Measurements from ENCODE around the gene DCAKD.
"Not testable (repeated sequence)": the region's sequence is repeated elsewhere in the genome, so short reads cannot be mapped to it uniquely, and the experiment has no call there.

Gene DCAKD

DNA sequence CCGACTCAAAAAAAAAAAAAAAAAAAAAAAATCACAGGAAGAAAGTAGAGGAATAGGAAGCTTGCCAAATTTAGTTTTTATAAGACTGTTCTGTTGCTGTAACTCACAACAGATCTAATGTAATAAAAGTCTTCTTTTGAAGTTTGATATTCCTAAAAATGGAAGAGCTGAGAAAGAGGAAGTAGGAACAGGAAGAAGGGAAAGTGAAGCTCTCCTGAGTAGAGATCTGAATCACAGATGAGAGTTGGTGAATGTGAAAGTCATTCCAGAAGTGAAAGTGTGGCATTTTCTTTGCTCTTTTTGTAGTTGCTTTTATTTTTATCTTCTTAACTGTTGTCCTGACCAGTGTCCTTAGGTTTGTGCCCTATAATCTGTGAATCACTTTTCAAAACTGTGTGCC lies 11.8 kb upstream of the DCAKD start:
- peaks cover 39% of the 10 kb centered on the region for H3K36me3 ChIP-seq (ENCODE audit: insufficient read depth, insufficient read length, low read length)
- no peak overlapping the region for H3K9ac ChIP-seq (ENCODE audit: insufficient read length, low read depth)
- H3K4me3 ChIP-seq (ENCODE audit: insufficient read length, low read depth) = no peak overlapping the region
- H3K9me3 ChIP-seq (ENCODE audit: insufficient read depth, low read length) = no peaks in the 10 kb centered on the region
- TF ChIP-seq YY1 (IDR thresholded peaks at IDR 0.05; ENCODE audit: insufficient read depth, insufficient read length) (no peak), SUZ12 (IDR thresholded peaks at IDR 0.05; ENCODE audit: extremely low read depth, insufficient read depth, insufficient read length) (no peak), ZNF274 (IDR thresholded peaks at IDR 0.05; ENCODE audit: low read depth, low read length) (no peak)
- no peaks in the 10 kb centered on the region for H3K27me3 ChIP-seq (ENCODE audit: insufficient read depth, insufficient read length)
- peaks cover 3% of the 10 kb centered on the region for H3K4me1 ChIP-seq (ENCODE audit: insufficient read depth, insufficient read length)
- DNase-seq (ENCODE audit: low read depth, low spot score) = no peak

DNA sequence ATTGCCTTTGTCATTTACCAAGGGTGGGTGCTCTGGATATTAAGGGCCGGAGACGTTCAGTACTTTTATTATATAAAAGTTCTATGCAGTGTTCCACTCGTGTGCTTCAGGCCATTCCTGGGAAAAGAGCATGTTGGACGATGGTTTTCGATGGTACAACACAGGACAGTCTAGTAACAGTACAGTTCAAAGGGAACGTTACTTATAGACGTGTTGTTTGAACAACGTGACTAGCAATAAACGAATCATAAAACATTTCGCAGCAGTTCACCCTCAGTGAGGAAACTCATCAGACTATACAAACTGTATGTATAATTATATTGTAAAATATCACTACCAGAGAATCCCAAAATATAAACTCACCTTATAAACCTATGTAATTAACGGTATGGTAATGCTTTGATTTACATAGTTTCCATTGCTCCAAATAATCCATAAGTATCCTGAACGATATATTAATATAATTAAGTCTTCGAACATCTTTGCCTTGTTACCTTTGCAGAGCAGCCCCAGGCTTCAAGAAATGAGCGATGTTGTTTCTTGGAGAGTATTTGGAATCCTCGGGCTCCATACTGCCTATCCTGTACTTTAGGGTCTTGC lies 10.3 kb upstream of the DCAKD start:
- DNase-seq (ENCODE audit: low read depth, low spot score) = no peak

DNA sequence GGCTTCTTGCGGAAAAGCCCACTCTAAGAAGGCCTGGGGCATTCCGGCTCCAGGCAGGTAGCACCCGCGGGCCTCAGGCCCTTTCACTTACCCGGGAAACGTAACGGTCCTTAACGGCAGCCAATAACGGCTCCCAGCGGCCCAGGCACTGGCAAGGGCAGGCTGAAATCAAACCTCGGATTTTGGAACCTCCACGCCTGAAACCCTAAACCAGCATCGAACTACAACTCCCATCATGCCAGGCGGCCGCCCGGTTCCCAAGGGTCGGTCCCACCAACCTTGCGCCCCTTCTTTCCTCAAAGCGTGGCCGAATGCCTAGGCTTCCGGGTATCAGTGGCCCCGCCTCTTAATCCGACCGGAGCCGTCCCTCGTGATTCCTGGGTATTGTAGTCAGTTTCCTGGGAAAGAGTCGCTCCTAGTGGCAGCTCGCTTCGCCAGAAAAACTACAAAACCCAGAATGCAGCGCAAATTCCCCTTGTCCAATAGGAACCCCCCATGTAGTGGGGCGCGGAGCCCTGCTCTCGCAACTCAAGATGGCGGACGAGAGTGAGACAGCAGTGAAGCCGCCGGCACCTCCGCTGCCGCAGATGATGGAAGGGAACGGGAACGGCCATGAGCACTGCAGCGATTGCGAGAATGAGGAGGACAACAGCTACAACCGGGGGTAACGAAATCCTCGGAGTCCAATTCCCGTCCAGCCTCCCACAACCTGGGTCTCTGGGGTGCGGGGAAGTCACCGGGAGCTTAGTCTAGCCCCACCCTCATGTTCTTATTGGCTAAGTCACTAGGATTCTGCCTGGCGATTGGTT lies 9.6 kb upstream of the DCAKD start, which contains the start of gene NMT1:
Gene NMT1, plus strand, starts transcription at position 521 of the 809 bp plus-strand sequence. Its CDS starts 13 bp downstream, at position 534.
- H3K4me1 ChIP-seq (ENCODE audit: insufficient read depth, insufficient read length) = peaks cover 3% of the 10 kb centered on the region
- peak; percentile 93 for TF ChIP-seq YY1 (IDR thresholded peaks at IDR 0.05; ENCODE audit: insufficient read depth, insufficient read length)
- TF ChIP-seq ZNF274 (IDR thresholded peaks at IDR 0.05; ENCODE audit: low read depth, low read length) = no peak
- H3K9ac ChIP-seq (ENCODE audit: insufficient read length, low read depth) = peak within 1 kb of the TSS; percentile 98
- peak within 1 kb of the TSS; percentile 95 for H3K4me3 ChIP-seq (ENCODE audit: insufficient read length, low read depth)
- H3K27me3 ChIP-seq (ENCODE audit: insufficient read depth, insufficient read length) = no peaks in the 10 kb centered on the region
- H3K36me3 ChIP-seq (ENCODE audit: insufficient read depth, insufficient read length, low read length) = peaks cover 24% of the 10 kb centered on the region
- peak; percentile 97 for DNase-seq (ENCODE audit: low read depth, low spot score)
- no peaks in the 10 kb centered on the region for H3K9me3 ChIP-seq (ENCODE audit: insufficient read depth, low read length)

More for the DNA sequence above, 10.3 kb upstream of the DCAKD start:
- Histone ChIP-seq H3K9ac (ENCODE audit: insufficient read length, low read depth) (peak overlapping the region; percentile 98), H3K27me3 (ENCODE audit: insufficient read depth, insufficient read length) (no peaks in the 10 kb centered on the region), H3K9me3 (ENCODE audit: insufficient read depth, low read length) (no peaks in the 10 kb centered on the region), H3K4me3 (ENCODE audit: insufficient read length, low read depth) (peak overlapping the region; percentile 95), H3K36me3 (ENCODE audit: insufficient read depth, insufficient read length, low read length) (peaks cover 24% of the 10 kb centered on the region), H3K4me1 (ENCODE audit: insufficient read depth, insufficient read length) (peaks cover 3% of the 10 kb centered on the region)
- no peak for TF ChIP-seq SUZ12 (IDR thresholded peaks at IDR 0.05; ENCODE audit: extremely low read depth, insufficient read depth, insufficient read length)
- no peak for TF ChIP-seq YY1 (IDR thresholded peaks at IDR 0.05; ENCODE audit: insufficient read depth, insufficient read length)
- no peak for TF ChIP-seq ZNF274 (IDR thresholded peaks at IDR 0.05; ENCODE audit: low read depth, low read length)

DNA sequence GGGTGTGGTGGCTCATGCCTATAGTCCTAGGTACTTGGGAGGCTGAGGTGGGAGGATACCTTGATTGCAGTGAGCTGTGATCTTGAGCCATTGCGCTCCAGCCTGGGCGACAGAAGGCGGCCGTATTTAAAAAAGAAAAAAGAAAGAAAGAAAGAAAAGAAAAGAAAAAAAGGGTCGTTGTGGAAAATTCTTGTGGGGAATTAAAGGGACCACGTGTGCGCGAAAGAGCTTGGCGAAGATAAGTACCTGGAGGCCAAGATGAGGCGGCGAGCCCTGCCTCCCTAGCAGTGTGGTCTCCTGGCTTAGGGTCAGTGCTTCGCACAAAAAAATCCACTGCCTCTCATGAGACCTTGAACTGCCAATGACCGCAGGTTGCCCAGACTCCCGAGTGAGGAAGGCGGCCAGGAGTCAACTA lies 9.0 kb upstream of the DCAKD start:
- H3K9me3 ChIP-seq (ENCODE audit: insufficient read depth, low read length) = no peaks in the 10 kb centered on the region

DNA sequence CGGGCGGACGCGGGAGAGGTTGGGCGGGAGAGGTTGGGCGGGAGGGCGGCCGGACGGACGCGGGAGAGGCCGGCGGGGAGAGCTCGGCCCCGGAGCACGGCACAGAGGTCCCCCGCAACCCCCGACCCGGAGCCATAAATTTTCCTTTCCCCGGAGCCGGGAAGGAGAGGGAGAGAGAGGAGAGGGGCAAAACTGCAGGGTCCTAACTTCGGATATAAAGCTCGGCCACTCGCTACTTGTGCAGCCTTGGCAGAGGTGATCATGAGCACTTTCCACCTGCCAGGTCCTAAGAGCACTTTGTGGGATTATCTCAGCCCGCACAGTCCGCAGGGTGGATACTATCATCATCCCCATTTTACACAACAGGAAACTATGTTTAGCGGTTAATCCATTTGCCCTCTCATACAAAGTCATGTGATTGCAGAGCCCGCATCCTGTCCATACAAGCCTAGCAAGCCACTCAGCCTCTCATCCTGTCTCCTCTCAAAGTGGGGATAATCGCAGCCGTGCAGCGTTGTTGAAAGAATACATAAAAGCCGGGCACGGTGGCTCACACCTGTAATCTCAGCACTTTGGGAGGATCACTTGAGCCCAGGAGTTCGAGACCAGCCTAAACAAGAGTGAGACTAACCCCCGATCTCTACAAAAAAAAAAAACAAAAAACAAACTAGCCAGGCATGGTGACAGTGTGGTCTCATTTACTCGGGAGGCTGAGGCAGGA lies 780 bp upstream of the DCAKD start:
- DNase-seq (ENCODE audit: low read depth, low spot score) = no peak
- no peaks in the 10 kb centered on the region for H3K9me3 ChIP-seq (ENCODE audit: insufficient read depth, low read length)
- H3K36me3 ChIP-seq (ENCODE audit: insufficient read depth, insufficient read length, low read length) = peaks cover 8% of the 10 kb centered on the region
- no peak for TF ChIP-seq ZNF274 (IDR thresholded peaks at IDR 0.05; ENCODE audit: low read depth, low read length)
- no peak for TF ChIP-seq SUZ12 (IDR thresholded peaks at IDR 0.05; ENCODE audit: extremely low read depth, insufficient read depth, insufficient read length)
- TF ChIP-seq YY1 (IDR thresholded peaks at IDR 0.05; ENCODE audit: insufficient read depth, insufficient read length) = no peak
- H3K4me1 ChIP-seq (ENCODE audit: insufficient read depth, insufficient read length) = no peaks in the 10 kb centered on the region
- H3K9ac ChIP-seq (ENCODE audit: insufficient read length, low read depth) = peak overlapping the region; percentile 64
- peak overlapping the region; percentile 22 for H3K4me3 ChIP-seq (ENCODE audit: insufficient read length, low read depth)
- no peaks in the 10 kb centered on the region for H3K27me3 ChIP-seq (ENCODE audit: insufficient read depth, insufficient read length)

More for the DNA sequence above, 9.0 kb upstream of the DCAKD start:
- no peak for DNase-seq (ENCODE audit: low read depth, low spot score)
- H3K36me3 ChIP-seq (ENCODE audit: insufficient read depth, insufficient read length, low read length) = peaks cover 24% of the 10 kb centered on the region
- H3K9ac ChIP-seq (ENCODE audit: insufficient read length, low read depth) = peak overlapping the region; percentile 93
- TF ChIP-seq SUZ12 (IDR thresholded peaks at IDR 0.05; ENCODE audit: extremely low read depth, insufficient read depth, insufficient read length) (no peak), YY1 (IDR thresholded peaks at IDR 0.05; ENCODE audit: insufficient read depth, insufficient read length) (no peak), ZNF274 (IDR thresholded peaks at IDR 0.05; ENCODE audit: low read depth, low read length) (no peak)
- H3K27me3 ChIP-seq (ENCODE audit: insufficient read depth, insufficient read length) = no peaks in the 10 kb centered on the region
- peaks cover 3% of the 10 kb centered on the region for H3K4me1 ChIP-seq (ENCODE audit: insufficient read depth, insufficient read length)
- H3K4me3 ChIP-seq (ENCODE audit: insufficient read length, low read depth) = peak overlapping the region; percentile 88

DNA sequence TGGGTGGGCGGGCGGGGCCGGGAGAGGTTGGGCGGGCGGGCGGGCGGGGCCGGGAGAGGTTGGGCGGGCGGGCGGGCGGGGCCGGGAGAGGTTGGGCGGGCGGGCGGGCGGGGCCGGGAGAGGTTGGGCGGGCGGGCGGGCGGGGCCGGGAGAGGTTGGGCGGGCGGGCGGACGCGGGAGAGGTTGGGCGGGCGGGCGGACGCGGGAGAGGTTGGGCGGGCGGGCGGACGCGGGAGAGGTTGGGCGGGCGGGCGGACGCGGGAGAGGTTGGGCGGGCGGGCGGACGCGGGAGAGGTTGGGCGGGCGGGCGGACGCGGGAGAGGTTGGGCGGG lies 254 bp upstream of the DCAKD start:
- not testable (repeated sequence) for H3K4me1 ChIP-seq (ENCODE audit: insufficient read depth, insufficient read length); H3K9ac ChIP-seq (ENCODE audit: insufficient read length, low read depth); H3K36me3 ChIP-seq (ENCODE audit: insufficient read depth, insufficient read length, low read length); H3K27me3 ChIP-seq (ENCODE audit: insufficient read depth, insufficient read length); H3K4me3 ChIP-seq (ENCODE audit: insufficient read length, low read depth); H3K9me3 ChIP-seq (ENCODE audit: insufficient read depth, low read length); DNase-seq (ENCODE audit: low read depth, low spot score)

DNA sequence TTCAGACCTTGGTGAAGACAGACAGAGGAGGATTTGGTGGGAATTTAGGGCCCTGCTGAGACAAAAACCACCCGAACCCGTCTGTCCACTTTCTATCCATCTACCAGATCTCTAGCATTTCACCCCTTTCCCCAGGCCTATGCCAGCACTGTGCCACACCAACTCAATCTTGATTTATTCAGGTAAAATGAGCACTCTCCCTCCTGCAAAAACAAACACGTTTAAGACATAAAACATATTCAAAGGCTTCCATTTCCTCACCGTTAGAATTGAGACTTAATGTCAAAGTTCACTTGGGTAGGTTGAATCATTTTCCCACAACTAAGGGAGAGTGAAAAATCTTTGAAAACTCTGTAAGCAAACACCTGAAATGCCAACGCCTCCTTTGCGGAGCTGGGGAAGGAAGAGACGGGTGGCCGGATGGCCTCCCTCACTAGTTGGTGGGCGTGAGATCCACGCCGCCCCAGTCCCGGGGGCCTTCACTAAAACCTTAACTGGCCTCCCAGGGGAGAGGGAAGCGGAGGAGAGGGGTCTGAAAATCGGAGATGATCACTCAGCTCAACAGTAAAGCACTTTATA lies 862 bp downstream of the DCAKD start:
- no peaks in the 10 kb centered on the region for H3K4me1 ChIP-seq (ENCODE audit: insufficient read depth, insufficient read length)
- peaks cover 8% of the 10 kb centered on the region for H3K36me3 ChIP-seq (ENCODE audit: insufficient read depth, insufficient read length, low read length)
- no peak for DNase-seq (ENCODE audit: low read depth, low spot score)

More for the DNA sequence above, 862 bp downstream of the DCAKD start:
- H3K9me3 ChIP-seq (ENCODE audit: insufficient read depth, low read length) = no peaks in the 10 kb centered on the region
- peak overlapping the region; percentile 63 for H3K4me3 ChIP-seq (ENCODE audit: insufficient read length, low read depth)
- TF ChIP-seq YY1 (IDR thresholded peaks at IDR 0.05; ENCODE audit: insufficient read depth, insufficient read length) = no peak
- TF ChIP-seq SUZ12 (IDR thresholded peaks at IDR 0.05; ENCODE audit: extremely low read depth, insufficient read depth, insufficient read length) = no peak
- TF ChIP-seq ZNF274 (IDR thresholded peaks at IDR 0.05; ENCODE audit: low read depth, low read length) = no peak
- H3K9ac ChIP-seq (ENCODE audit: insufficient read length, low read depth) = peak overlapping the region; percentile 85
- no peaks in the 10 kb centered on the region for H3K27me3 ChIP-seq (ENCODE audit: insufficient read depth, insufficient read length)
